ENCODE results near the gene MICAL2. TPM values are rescaled to one million over a fixed set of nuclear protein-coding genes. Genes with fewer than 3 reads are reported as not detected.

MICAL2 gene
- total and polyA plus RNA-seq, 10 of the 15 experiments (the other 5 are each of a cell fraction or from before 2014, with no cell fraction given), result 0.90 to 5.6 (median 2.4) TPM

DNA sequence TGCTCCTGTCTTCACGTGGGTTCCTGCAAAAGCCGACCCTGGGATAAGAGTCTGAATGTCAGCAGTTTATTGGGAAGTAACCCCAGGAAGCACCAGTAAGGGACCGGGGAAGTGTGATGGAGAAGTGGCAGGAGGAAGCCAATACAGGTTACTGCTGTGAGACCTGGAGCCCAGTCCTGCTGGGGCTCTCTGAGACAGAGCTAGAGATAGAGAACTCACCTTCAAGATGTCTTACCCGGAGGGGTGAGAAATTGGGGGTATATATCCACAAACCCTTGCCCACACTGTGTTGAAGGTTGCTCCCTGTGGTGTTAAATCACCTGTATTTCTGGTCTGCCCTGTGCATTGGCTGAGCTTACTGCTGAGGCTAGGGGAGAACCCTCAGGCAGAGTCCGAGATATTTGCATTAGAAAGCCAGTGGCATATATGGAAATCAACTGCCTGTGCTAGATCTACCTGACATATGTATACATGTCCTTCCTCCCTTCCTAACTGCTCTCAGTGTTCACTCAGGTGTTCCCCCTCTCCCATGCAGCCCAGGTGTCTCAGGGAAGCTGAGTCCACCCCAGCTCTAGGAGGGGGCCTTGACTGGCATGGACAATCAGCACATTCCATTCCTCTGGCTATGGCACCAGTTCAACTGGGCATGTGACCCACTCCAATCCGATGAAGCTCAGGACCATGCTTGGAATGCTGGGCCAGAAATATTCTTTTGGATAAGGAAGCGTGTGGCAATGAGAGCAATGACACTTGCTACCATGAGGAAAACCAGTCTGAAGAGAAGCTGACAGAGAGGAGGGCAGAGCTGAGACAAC, 6.8 kb upstream of the MICAL2 start:
- H3K4me2 ChIP-seq (ENCODE audit: control insufficient read depth, insufficient read depth), result no peak overlapping the region
- intact Hi-C loops (cut with micrococcal nuclease; ENCODE audit: unreplicated experiment) (no loop called here), in situ Hi-C loops (cut with MboI) (no loop called here)
- H3K27ac ChIP-seq (ENCODE audit: control insufficient read depth, insufficient read depth), result no peak overlapping the region
- no peak overlapping the region for H3K9ac ChIP-seq (ENCODE audit: control insufficient read depth, insufficient read depth, low read length)
- ChIA-PET CTCF (no interaction called here), POLR2A (no interaction called here), SMC1A (ENCODE audit: uncharacterized antibody, unreplicated experiment) (no interaction called here), RAD21 (ENCODE audit: unreplicated experiment) (no interaction called here)
- H3K79me2 ChIP-seq (ENCODE audit: control insufficient read depth, insufficient read depth, low read length), result no peaks in the 10 kb centered on the region
- WGBS (ENCODE audit: insufficient coverage, insufficient replicate concordance, low lambda C conversion rate, missing lambda C conversion rate), result 2% methylated on average over 7 of the region's 7 CpGs
- no peak overlapping the region for H2AFZ ChIP-seq (ENCODE audit: control insufficient read depth, low read depth, low read length)
- ATAC-seq (no peak), FAIRE-seq (no peak), DNase-seq (ENCODE audit: low read depth, low spot score) (no peak)
- H4K20me1 ChIP-seq (ENCODE audit: control insufficient read depth, insufficient read depth), result no peaks in the 10 kb centered on the region
- BruUV-seq (replicated peaks), result no TSS peak
- H3K4me1 ChIP-seq (ENCODE audit: control insufficient read depth, insufficient read depth, low read length), result no peaks in the 10 kb centered on the region
- no peak overlapping the region for H3K4me3 ChIP-seq
- H3K27me3 ChIP-seq (replicated peaks in 1 of 2; ENCODE audit: control insufficient read depth in 2 of 2, insufficient read depth in 2 of 2, low read length in 1 of 2), result peaks cover 2 to 3% of the 10 kb centered on the region in 2 experiments; a peak in 2 of 4 replicates
- H3K36me3 ChIP-seq (ENCODE audit: control insufficient read depth in 2 of 2, insufficient read depth in 2 of 2, low read length in 1 of 2), result no peaks in the 10 kb centered on the region
- H3K9me3 ChIP-seq (replicated peaks; ENCODE audit: control insufficient read depth, insufficient read depth, low read length), result no peaks in the 10 kb centered on the region
- TF ChIP-seq JUNB (IDR thresholded peaks at IDR 0.05) (no peak), EZH2 (IDR thresholded peaks at IDR 0.05; ENCODE audit: borderline replicate concordance, control insufficient read depth, low read depth, low read length) (no peak), PAX5 (IDR thresholded peaks at IDR 0.05; ENCODE audit: borderline replicate concordance, low read depth, low read length) (no peak), POU2F2 (IDR thresholded peaks at IDR 0.05; ENCODE audit: borderline replicate concordance, low read depth, low read length) (no peak), SUPT20H (IDR thresholded peaks at IDR 0.05; ENCODE audit: borderline replicate concordance, control insufficient read depth, low read depth, low read length) (no peak), GATAD2B (conservative IDR thresholded peaks at IDR 0.05; ENCODE audit: low read depth) (no peak), LARP7 (IDR thresholded peaks at IDR 0.05) (no peak), SMARCA5 (IDR thresholded peaks at IDR 0.05) (no peak), FOXK2 (IDR thresholded peaks at IDR 0.05) (no peak), CEBPB (IDR thresholded peaks at IDR 0.05; ENCODE audit: borderline replicate concordance in 1 of 2, low read depth in 2 of 2, low read length in 2 of 2) (no peak), CHD1 (IDR thresholded peaks at IDR 0.05; ENCODE audit: low read depth, low read length) (no peak), TBL1XR1 (IDR thresholded peaks at IDR 0.05; ENCODE audit: low read depth, low read length) (no peak), RELA (IDR thresholded peaks at IDR 0.05; ENCODE audit: borderline replicate concordance, partially characterized antibody) (no peak), KDM1A (IDR thresholded peaks at IDR 0.05; ENCODE audit: borderline replicate concordance) (no peak)
- TF ChIP-seq, protein P1, sequence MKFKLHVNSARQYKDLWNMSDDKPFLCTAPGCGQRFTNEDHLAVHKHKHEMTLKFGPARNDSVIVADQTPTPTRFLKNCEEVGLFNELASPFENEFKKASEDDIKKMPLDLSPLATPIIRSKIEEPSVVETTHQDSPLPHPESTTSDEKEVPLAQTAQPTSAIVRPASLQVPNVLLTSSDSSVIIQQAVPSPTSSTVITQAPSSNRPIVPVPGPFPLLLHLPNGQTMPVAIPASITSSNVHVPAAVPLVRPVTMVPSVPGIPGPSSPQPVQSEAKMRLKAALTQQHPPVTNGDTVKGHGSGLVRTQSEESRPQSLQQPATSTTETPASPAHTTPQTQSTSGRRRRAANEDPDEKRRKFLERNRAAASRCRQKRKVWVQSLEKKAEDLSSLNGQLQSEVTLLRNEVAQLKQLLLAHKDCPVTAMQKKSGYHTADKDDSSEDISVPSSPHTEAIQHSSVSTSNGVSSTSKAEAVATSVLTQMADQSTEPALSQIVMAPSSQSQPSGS (IDR thresholded peaks at IDR 0.05; ENCODE audit: low read length), result no peak
- TF ChIP-seq, protein P2, sequence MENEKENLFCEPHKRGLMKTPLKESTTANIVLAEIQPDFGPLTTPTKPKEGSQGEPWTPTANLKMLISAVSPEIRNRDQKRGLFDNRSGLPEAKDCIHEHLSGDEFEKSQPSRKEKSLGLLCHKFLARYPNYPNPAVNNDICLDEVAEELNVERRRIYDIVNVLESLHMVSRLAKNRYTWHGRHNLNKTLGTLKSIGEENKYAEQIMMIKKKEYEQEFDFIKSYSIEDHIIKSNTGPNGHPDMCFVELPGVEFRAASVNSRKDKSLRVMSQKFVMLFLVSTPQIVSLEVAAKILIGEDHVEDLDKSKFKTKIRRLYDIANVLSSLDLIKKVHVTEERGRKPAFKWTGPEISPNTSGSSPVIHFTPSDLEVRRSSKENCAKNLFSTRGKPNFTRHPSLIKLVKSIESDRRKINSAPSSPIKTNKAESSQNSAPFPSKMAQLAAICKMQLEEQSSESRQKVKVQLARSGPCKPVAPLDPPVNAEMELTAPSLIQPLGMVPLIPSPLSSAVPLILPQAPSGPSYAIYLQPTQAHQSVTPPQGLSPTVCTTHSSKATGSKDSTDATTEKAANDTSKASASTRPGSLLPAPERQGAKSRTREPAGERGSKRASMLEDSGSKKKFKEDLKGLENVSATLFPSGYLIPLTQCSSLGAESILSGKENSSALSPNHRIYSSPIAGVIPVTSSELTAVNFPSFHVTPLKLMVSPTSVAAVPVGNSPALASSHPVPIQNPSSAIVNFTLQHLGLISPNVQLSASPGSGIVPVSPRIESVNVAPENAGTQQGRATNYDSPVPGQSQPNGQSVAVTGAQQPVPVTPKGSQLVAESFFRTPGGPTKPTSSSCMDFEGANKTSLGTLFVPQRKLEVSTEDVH (IDR thresholded peaks at IDR 0.05; ENCODE audit: low read depth, partially characterized antibody), result no peak
- TF ChIP-seq, protein P3, sequence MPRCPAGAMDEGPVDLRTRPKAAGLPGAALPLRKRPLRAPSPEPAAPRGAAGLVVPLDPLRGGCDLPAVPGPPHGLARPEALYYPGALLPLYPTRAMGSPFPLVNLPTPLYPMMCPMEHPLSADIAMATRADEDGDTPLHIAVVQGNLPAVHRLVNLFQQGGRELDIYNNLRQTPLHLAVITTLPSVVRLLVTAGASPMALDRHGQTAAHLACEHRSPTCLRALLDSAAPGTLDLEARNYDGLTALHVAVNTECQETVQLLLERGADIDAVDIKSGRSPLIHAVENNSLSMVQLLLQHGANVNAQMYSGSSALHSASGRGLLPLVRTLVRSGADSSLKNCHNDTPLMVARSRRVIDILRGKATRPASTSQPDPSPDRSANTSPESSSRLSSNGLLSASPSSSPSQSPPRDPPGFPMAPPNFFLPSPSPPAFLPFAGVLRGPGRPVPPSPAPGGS (IDR thresholded peaks at IDR 0.05; ENCODE audit: borderline replicate concordance, insufficient read depth, low read depth, low read length, poor library complexity, severe bottlenecking), result no peak
- TF ChIP-seq, protein P4, sequence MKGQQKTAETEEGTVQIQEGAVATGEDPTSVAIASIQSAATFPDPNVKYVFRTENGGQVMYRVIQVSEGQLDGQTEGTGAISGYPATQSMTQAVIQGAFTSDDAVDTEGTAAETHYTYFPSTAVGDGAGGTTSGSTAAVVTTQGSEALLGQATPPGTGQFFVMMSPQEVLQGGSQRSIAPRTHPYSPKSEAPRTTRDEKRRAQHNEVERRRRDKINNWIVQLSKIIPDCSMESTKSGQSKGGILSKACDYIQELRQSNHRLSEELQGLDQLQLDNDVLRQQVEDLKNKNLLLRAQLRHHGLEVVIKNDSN (IDR thresholded peaks at IDR 0.05; ENCODE audit: borderline replicate concordance, extremely low read length, insufficient read depth, low read depth, low read length), result no peak
